Neural progenitor cell (in vitro differentiated cells): Measurements from ENCODE around the gene RBM28. TPM values are rescaled to one million over a fixed set of nuclear protein-coding genes. Genes with fewer than 3 reads are reported as not detected.

Source experiments
- DNase-seq: peaks from one replicate; pipeline ENCODE4 v3.0.0-alpha.2; 2016; ENCODE audit warnings: low spot score
- H2AFZ ChIP-seq: fragments of 200-600 bp; sonication (generic); replicated peaks from 2 replicates; pipeline ENCODE4 v1.6.1; 2016; ENCODE audit warnings: antibody characterized with exemption
- H3F3A ChIP-seq: fragments of 200-600 bp; sonication (generic); 2 replicates; pipeline ENCODE4 v1.6.1; 2016; ENCODE audit warnings: antibody characterized with exemption, low read depth
- H3K27ac ChIP-seq: fragments of 200-600 bp; sonication (generic); 2 replicates; pipeline ENCODE4 v1.5.1; 2016; ENCODE audit warnings: mild to moderate bottlenecking
- H3K27me3 ChIP-seq: fragments of 200-600 bp; sonication (generic); 2 replicates; pipeline ENCODE4 v1.6.1; 2016; ENCODE audit warnings: mild to moderate bottlenecking, moderate library complexity
- H3K36me3 ChIP-seq: fragments of 200-600 bp; sonication (generic); 2 replicates; pipeline ENCODE4 v1.5.1; 2016
- H3K4me1 ChIP-seq: fragments of 200-600 bp; sonication (generic); 2 replicates; pipeline ENCODE4 v1.6.1; 2016; ENCODE audit warnings: mixed run types
- H3K4me2 ChIP-seq: fragments of 200-600 bp; sonication (generic); 2 replicates; pipeline ENCODE4 v1.6.1; 2016
- H3K4me3 ChIP-seq: fragments of 200-600 bp; sonication (generic); 2 replicates; pipeline ENCODE4 v1.5.1; 2016
- H3K79me2 ChIP-seq: fragments of 200-600 bp; sonication (generic); 2 replicates; pipeline ENCODE4 v1.6.1; 2016; ENCODE audit warnings: low read depth
- H3K9ac ChIP-seq: fragments of 200-600 bp; sonication (generic); 2 replicates; pipeline ENCODE4 v1.6.1; 2016
- H3K9me3 ChIP-seq: fragments of 200-600 bp; sonication (generic); 2 replicates; pipeline ENCODE4 v1.5.1; 2016; ENCODE audit warnings: low read depth
- H4K20me1 ChIP-seq: fragments of 200-600 bp; sonication (generic); 2 replicates; pipeline ENCODE4 v1.6.1; 2016; ENCODE audit warnings: low read depth
- H3K27ac Mint-ChIP-seq: 3 replicates; pipeline ENCODE4 v1.8.0; 2021; ENCODE audit warnings: mixed read lengths
- H3K27me3 Mint-ChIP-seq: 2 replicates; pipeline ENCODE4 v1.8.0; 2022; ENCODE audit warnings: low read depth, mild to moderate bottlenecking, inconsistent platforms, moderate library complexity, mixed read lengths; ENCODE audit not compliant: insufficient read depth
- H3K36me3 Mint-ChIP-seq: 3 replicates; pipeline ENCODE4 v1.8.0; 2021; ENCODE audit warnings: mixed read lengths
- H3K4me1 Mint-ChIP-seq: 3 replicates; pipeline ENCODE4 v1.8.0; 2021; ENCODE audit warnings: mixed read lengths
- H3K4me3 Mint-ChIP-seq: 3 replicates; pipeline ENCODE4 v1.8.0; 2021; ENCODE audit warnings: mild to moderate bottlenecking, moderate library complexity, mixed read lengths
- H3K9me3 Mint-ChIP-seq: 3 replicates; pipeline ENCODE4 v1.8.0; 2020; ENCODE audit warnings: mixed read lengths
- EZH2 ChIP-seq: fragments of 200-600 bp; sonication (generic); IDR thresholded peaks from 2 replicates; pipeline ENCODE4 v1.6.1; 2017; ENCODE audit warnings: antibody characterized with exemption, mild to moderate bottlenecking, moderate library complexity
- EZH2phosphoT487 ChIP-seq: fragments of 200-600 bp; sonication (generic); IDR thresholded peaks from 2 replicates; pipeline ENCODE4 v1.6.1; 2017; ENCODE audit warnings: antibody characterized with exemption
- total RNA-seq: library from RNA; depleted of rRNA; stranded (reverse); fragments of >200 nt; gene quantifications from 2 replicates; pipeline ENCODE4 v1.2.3, GENCODE V29; 2015; ENCODE audit warnings: low replicate concordance
- TF ChIP-seq, protein P1 (sequence below): fragments of 200-600 bp; sonication (generic); IDR thresholded peaks from 2 replicates; pipeline ENCODE4 v1.5.1; 2017; ENCODE audit warnings: antibody characterized with exemption, mild to moderate bottlenecking

The RBM28 gene
- total RNA-seq, 1 donor from 2014 or later, result 33.5 TPM

DNA sequence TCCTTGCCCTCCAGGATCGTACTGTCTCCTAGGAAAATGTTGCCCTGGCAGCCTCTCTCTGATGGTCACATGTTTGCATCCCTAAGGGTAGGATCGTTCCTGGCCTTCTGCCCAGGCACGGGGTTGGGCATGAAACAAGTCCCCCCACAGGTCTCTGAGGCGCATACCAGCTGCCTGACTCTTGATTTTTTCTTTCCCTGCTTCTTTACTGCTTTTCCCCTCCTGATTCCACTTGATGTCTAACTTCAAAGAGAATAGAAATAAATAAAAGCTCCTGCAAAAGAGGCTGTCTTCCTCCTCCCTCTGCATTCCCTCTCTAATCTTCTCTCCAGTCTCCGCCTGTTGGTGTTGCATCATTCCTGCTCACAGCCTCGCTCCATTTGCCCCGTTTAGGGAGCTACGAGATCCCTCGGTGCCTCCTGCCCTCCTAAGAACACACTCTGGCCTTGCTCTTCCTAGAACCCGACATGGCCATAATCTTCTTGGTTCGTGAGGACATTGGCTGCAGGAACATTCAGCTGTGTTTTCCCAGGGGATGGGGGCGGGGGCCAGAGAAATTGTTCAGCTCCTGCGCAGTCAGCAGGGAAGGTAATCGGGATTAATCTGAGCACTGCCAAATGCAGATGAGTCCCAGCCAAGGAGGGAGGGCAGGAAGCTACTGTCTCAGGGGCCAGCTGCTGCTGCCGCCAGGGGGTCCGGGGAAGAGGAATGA lies 76.7 kb downstream of the RBM28 start:
- DNase-seq, result peak; percentile 73
- Histone ChIP-seq H3K4me1 (peaks cover 21% of the 10 kb centered on the region), H3K4me2 (peak overlapping the region; percentile 63), H2AFZ (peak overlapping the region; percentile 71), H3K4me3 (peak overlapping the region; percentile 25), H3K9ac (no peak overlapping the region), H3K36me3 (no peaks in the 10 kb centered on the region), H3K9me3 (no peaks in the 10 kb centered on the region), H3F3A (peaks cover 26% of the 10 kb centered on the region), H3K79me2 (no peaks in the 10 kb centered on the region), H4K20me1 (no peaks in the 10 kb centered on the region), H3K27ac (peak overlapping the region; percentile 39), H3K27me3 (no peaks in the 10 kb centered on the region)
- TF ChIP-seq, protein P1, sequence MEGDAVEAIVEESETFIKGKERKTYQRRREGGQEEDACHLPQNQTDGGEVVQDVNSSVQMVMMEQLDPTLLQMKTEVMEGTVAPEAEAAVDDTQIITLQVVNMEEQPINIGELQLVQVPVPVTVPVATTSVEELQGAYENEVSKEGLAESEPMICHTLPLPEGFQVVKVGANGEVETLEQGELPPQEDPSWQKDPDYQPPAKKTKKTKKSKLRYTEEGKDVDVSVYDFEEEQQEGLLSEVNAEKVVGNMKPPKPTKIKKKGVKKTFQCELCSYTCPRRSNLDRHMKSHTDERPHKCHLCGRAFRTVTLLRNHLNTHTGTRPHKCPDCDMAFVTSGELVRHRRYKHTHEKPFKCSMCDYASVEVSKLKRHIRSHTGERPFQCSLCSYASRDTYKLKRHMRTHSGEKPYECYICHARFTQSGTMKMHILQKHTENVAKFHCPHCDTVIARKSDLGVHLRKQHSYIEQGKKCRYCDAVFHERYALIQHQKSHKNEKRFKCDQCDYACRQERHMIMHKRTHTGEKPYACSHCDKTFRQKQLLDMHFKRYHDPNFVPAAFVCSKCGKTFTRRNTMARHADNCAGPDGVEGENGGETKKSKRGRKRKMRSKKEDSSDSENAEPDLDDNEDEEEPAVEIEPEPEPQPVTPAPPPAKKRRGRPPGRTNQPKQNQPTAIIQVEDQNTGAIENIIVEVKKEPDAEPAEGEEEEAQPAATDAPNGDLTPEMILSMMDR, result peak; percentile 17
- no peak for TF ChIP-seq EZH2phosphoT487
- Mint-ChIP-seq H3K9me3 (no peaks in the 10 kb centered on the region), H3K27me3 (peaks cover 13% of the 10 kb centered on the region), H3K4me1 (peaks cover 34% of the 10 kb centered on the region), H3K27ac (peak overlapping the region; percentile 80), H3K36me3 (peaks cover 2% of the 10 kb centered on the region), H3K4me3 (peak overlapping the region; percentile 74)

DNA sequence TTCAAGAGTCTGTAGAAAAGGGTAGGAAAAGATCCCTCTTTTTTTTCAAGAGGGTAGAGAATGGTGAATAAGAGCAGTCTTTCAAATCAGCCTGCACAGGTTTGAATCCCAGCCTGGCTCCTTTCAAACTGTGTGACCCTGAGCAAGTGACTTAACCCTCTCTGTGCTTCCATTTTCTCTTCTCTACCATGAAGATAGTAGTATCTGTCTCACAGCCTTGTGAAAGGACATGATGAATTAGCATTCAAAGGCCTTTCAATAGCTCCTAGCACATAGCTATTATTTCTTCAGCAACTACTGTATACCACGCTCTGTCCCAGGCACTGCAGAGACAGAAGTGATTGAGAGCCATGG lies 77.2 kb downstream of the RBM28 start:
- no peak for DNase-seq
- no peaks in the 10 kb centered on the region for H3K9me3 ChIP-seq
- H3K4me1 ChIP-seq, result peaks cover 21% of the 10 kb centered on the region
- TF ChIP-seq, protein P1, result no peak
- no peak for TF ChIP-seq EZH2phosphoT487
- H3K9ac ChIP-seq, result no peak overlapping the region
- no peaks in the 10 kb centered on the region for H3K36me3 ChIP-seq
- peak overlapping the region; percentile 80 for H3K27ac Mint-ChIP-seq
- H3K4me2 ChIP-seq, result peak overlapping the region; percentile 63
- no peak overlapping the region for H3K27ac ChIP-seq
- H3K27me3 Mint-ChIP-seq, result peaks cover 13% of the 10 kb centered on the region
- H3K4me1 Mint-ChIP-seq, result peaks cover 34% of the 10 kb centered on the region
- H4K20me1 ChIP-seq, result no peaks in the 10 kb centered on the region
- no peaks in the 10 kb centered on the region for H3K79me2 ChIP-seq
- H3K4me3 ChIP-seq, result no peak overlapping the region
- peak overlapping the region; percentile 74 for H3K4me3 Mint-ChIP-seq
- H3K36me3 Mint-ChIP-seq, result peaks cover 2% of the 10 kb centered on the region
- no peaks in the 10 kb centered on the region for H3K27me3 ChIP-seq
- H3K9me3 Mint-ChIP-seq, result no peaks in the 10 kb centered on the region
- no peak overlapping the region for H2AFZ ChIP-seq
- peaks cover 26% of the 10 kb centered on the region for H3F3A ChIP-seq

DNA sequence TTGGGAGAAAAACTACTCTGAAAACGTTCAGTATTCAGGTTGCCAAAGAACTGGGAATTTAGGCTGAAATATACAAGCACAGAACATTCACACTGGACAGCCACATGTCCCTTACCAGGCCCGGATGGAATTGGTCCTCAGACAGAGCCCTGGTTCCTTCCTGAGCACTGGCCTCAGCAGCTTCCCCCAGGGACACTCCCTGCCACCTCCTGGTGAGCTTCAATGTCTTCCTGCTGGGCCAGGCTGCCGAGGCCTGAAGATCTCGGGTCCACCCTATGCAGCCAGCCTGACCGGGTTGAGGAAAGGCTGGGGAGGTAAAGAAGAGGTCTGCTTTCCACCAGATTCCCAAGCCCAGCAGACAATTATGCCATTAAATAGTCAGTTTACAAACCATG lies 77.8 kb downstream of the RBM28 start:
- Mint-ChIP-seq H3K4me1 (peaks cover 34% of the 10 kb centered on the region), H3K36me3 (peaks cover 2% of the 10 kb centered on the region), H3K27me3 (peaks cover 11% of the 10 kb centered on the region), H3K4me3 (no peak overlapping the region), H3K27ac (no peak overlapping the region), H3K9me3 (no peaks in the 10 kb centered on the region)
- no peak for DNase-seq
- no peak overlapping the region for H3K27ac ChIP-seq
- no peak overlapping the region for H2AFZ ChIP-seq
- no peak overlapping the region for H3K4me2 ChIP-seq
- no peaks in the 10 kb centered on the region for H3K27me3 ChIP-seq
- peaks cover 21% of the 10 kb centered on the region for H3K4me1 ChIP-seq
- H3K9ac ChIP-seq, result no peak overlapping the region
- H3K79me2 ChIP-seq, result no peaks in the 10 kb centered on the region
- H3K36me3 ChIP-seq, result no peaks in the 10 kb centered on the region
- TF ChIP-seq, protein P1, result no peak
- no peak for TF ChIP-seq EZH2
- no peak for TF ChIP-seq EZH2phosphoT487
- H3K9me3 ChIP-seq, result no peaks in the 10 kb centered on the region
- H3F3A ChIP-seq, result peaks cover 26% of the 10 kb centered on the region
- H3K4me3 ChIP-seq, result no peak overlapping the region
- H4K20me1 ChIP-seq, result no peaks in the 10 kb centered on the region
